ENCODE measurements around the gene ISCA1.

Gene ISCA1

DNA sequence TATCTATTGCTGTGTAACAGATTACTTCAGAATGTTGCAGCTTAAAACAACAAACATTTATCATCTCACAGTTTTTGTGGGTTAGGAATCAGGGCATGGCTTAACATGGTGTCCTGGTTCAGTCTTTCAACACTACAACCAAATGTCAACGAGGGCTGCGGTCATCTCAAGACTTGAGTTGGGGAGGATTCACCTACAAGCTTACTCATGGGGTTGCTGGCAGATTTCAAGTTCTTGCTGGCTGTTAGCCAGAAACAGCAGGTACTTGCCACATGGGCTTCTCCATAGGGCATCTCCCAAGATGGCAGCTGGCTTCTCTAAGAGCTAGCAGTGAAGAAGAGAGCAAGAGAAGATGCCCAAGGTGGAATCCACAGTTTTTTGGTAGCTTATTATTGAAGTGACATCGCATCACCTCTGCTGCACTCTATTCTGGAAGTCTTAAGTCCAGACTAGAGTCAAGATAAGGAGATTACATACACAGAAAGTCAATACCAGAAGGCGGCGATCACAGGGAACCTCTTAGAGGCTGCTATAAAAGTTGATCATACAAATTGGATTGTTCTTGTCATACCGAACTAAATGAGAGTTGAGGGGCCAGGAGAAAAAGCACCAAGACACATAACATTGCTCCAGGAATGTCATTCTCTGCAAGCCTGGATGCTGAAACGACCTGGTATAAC lies 65.1 kb downstream of the ISCA1 start:
- no peak for DNase-seq
